Measurements from ENCODE around the gene NFU1. TPM values are rescaled to one million over a fixed set of nuclear protein-coding genes. Genes with fewer than 3 reads are reported as not detected.

Gene NFU1
- total and polyA plus RNA-seq, 2 experiments from 2014 or later: 39.9 to 102 TPM

DNA sequence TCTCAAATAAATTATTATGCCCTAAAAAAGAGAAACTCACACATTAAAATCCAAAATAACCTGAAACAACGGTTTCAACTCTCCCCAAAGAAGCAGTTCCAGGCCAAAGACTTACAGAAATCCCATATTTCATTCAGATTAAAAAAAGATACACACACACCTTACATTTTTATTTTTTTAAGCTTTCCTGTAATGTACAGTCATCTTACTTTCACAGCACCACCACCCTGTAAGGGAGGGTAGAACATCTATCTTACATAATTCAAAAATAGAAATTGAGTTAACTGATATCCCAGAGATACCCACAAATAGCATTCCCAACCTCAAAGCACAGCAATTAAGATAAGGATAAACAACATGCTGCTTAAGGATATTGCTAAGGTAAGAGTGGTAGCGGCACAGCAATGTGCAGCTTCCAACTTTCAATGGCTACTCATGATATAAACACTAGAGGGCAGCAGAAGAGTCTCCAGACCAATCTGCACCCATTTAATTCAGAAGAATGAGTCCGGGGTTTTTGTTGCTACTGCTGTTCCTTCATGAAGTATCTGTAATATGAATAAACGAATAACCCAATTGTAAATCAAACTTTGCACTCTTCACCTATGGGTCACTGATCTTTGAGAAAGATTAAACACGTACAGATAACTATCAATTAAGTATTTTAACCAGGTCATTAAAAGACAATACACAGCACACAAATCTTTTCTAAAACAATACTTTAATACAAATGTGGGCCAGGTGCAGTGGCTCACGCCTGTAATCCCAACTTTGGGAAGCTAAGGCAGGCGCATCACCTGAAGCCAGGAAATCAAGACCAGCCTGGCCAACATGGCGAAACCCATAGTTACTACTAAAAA is 61.5 kb downstream of the NFU1 start:
- Histone ChIP-seq H3F3A (replicated peaks; ENCODE audit: low read depth) (no peaks in the 10 kb centered on the region; the same call in 1 of the 2 replicates), H3K27ac (ENCODE audit: low read depth) (0 out of 2 replicates have a peak overlapping the region, but pooled peaks have one; percentile 81), H3K27me3 (ENCODE audit: insufficient read depth) (no peaks in the 10 kb centered on the region), H3K4me3 (no peak overlapping the region), H3K9me2 (ENCODE audit: insufficient read depth) (no peaks in the 10 kb centered on the region), H3K79me2 (replicated peaks; ENCODE audit: insufficient read depth) (peaks cover 73% of the 10 kb centered on the region), H3K4me2 (no peak overlapping the region), H4K20me1 (replicated peaks; ENCODE audit: insufficient read depth) (peaks cover 3% of the 10 kb centered on the region; the same call in 1 of the 2 replicates), H3K4me1 (ENCODE audit: insufficient read depth) (0 out of 2 replicates have a peak, but pooled peaks cover under 1% of the 10 kb centered on the region), H2AFZ (no peak overlapping the region), H3K36me3 (ENCODE audit: insufficient read depth) (0 out of 2 replicates have a peak, but pooled peaks cover 6% of the 10 kb centered on the region)
- TF ChIP-seq, protein P1, sequence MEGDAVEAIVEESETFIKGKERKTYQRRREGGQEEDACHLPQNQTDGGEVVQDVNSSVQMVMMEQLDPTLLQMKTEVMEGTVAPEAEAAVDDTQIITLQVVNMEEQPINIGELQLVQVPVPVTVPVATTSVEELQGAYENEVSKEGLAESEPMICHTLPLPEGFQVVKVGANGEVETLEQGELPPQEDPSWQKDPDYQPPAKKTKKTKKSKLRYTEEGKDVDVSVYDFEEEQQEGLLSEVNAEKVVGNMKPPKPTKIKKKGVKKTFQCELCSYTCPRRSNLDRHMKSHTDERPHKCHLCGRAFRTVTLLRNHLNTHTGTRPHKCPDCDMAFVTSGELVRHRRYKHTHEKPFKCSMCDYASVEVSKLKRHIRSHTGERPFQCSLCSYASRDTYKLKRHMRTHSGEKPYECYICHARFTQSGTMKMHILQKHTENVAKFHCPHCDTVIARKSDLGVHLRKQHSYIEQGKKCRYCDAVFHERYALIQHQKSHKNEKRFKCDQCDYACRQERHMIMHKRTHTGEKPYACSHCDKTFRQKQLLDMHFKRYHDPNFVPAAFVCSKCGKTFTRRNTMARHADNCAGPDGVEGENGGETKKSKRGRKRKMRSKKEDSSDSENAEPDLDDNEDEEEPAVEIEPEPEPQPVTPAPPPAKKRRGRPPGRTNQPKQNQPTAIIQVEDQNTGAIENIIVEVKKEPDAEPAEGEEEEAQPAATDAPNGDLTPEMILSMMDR (conservative IDR thresholded peaks at IDR 0.05; ENCODE audit: low read depth in 2 of 2): peak; percentile 74 to 80
- TF ChIP-seq EZH2phosphoT487 (IDR thresholded peaks at IDR 0.05; ENCODE audit: unreplicated experiment) (no peak), JUNB (IDR thresholded peaks at IDR 0.05; ENCODE audit: unreplicated experiment) (no peak), POLR2AphosphoS5 (IDR thresholded peaks at IDR 0.05; ENCODE audit: low read depth) (no peak)
- H3K27ac Mint-ChIP-seq: peak overlapping the region; percentile 75
- DNase-seq (ENCODE audit: low spot score) (peak; percentile 79), ATAC-seq (peak; percentile 91)
- peaks cover 18% of the 10 kb centered on the region for H3K36me3 Mint-ChIP-seq (ENCODE audit: low read depth)
- no peak overlapping the region for H3K4me3 Mint-ChIP-seq
- H3K9me3 Mint-ChIP-seq: no peaks in the 10 kb centered on the region
- no peaks in the 10 kb centered on the region for H3K27me3 Mint-ChIP-seq (ENCODE audit: insufficient read depth, low read depth, poor library complexity)
- H3K4me1 Mint-ChIP-seq: peaks cover 7% of the 10 kb centered on the region

DNA sequence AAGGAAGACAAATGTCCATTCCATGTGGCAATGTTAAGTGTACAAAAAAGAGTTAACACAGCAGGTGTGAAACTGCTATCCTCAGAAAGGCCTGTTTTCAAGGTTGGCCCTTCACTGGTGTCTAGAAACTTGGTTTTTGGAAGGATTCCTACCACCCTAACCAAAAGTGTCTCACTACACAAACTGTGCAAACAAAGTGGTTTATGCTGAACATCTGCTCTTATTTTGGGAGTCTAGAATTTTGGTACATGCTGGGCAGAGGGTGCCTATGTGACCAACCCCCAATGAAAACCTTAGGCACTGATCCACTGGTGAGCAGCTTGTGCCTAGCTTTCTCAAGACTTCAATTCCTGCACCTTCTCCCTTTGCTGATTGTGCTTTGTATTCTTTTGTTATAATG is 64.5 kb downstream of the NFU1 start:
- no peak for DNase-seq (ENCODE audit: low spot score)
- H3K36me3 ChIP-seq (ENCODE audit: insufficient read depth): peaks cover 24% of the 10 kb centered on the region; the same call in 1 of the 2 replicates
- TF ChIP-seq STAT1 (IDR thresholded peaks at IDR 0.05; ENCODE audit: unreplicated experiment) (no peak), EZH2phosphoT487 (IDR thresholded peaks at IDR 0.05; ENCODE audit: unreplicated experiment) (no peak), EZH2 (IDR thresholded peaks at IDR 0.05; ENCODE audit: low read depth, unreplicated experiment) (no peak), NANOG (IDR thresholded peaks at IDR 0.05; ENCODE audit: borderline replicate concordance) (no peak), ZNF114 (CRISPR knock-in tag; IDR thresholded peaks at IDR 0.05) (no peak), CREB1 (CRISPR knock-in tag; IDR thresholded peaks at IDR 0.05; ENCODE audit: low read depth) (no peak), POLR2AphosphoS5 (IDR thresholded peaks at IDR 0.05; ENCODE audit: low read depth) (no peak), ZNF331 (CRISPR knock-in tag; IDR thresholded peaks at IDR 0.05; ENCODE audit: low read depth) (no peak), JUNB (IDR thresholded peaks at IDR 0.05; ENCODE audit: unreplicated experiment) (no peak)
- TF ChIP-seq, protein P2, sequence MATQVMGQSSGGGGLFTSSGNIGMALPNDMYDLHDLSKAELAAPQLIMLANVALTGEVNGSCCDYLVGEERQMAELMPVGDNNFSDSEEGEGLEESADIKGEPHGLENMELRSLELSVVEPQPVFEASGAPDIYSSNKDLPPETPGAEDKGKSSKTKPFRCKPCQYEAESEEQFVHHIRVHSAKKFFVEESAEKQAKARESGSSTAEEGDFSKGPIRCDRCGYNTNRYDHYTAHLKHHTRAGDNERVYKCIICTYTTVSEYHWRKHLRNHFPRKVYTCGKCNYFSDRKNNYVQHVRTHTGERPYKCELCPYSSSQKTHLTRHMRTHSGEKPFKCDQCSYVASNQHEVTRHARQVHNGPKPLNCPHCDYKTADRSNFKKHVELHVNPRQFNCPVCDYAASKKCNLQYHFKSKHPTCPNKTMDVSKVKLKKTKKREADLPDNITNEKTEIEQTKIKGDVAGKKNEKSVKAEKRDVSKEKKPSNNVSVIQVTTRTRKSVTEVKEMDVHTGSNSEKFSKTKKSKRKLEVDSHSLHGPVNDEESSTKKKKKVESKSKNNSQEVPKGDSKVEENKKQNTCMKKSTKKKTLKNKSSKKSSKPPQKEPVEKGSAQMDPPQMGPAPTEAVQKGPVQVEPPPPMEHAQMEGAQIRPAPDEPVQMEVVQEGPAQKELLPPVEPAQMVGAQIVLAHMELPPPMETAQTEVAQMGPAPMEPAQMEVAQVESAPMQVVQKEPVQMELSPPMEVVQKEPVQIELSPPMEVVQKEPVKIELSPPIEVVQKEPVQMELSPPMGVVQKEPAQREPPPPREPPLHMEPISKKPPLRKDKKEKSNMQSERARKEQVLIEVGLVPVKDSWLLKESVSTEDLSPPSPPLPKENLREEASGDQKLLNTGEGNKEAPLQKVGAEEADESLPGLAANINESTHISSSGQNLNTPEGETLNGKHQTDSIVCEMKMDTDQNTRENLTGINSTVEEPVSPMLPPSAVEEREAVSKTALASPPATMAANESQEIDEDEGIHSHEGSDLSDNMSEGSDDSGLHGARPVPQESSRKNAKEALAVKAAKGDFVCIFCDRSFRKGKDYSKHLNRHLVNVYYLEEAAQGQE (IDR thresholded peaks at IDR 0.05; ENCODE audit: unreplicated experiment): no peak
- TF ChIP-seq, protein P1 (conservative IDR thresholded peaks at IDR 0.05; ENCODE audit: low read depth in 2 of 2): no peak

More for the DNA sequence above, 64.5 kb downstream of the NFU1 start:
- no peak overlapping the region for H3K4me2 ChIP-seq
- Mint-ChIP-seq H3K4me3 (no peak overlapping the region), H3K27me3 (ENCODE audit: insufficient read depth, low read depth, poor library complexity) (no peaks in the 10 kb centered on the region), H3K27ac (no peak overlapping the region), H3K4me1 (peaks cover 12% of the 10 kb centered on the region), H3K9me3 (no peaks in the 10 kb centered on the region), H3K36me3 (ENCODE audit: low read depth) (peaks cover 42% of the 10 kb centered on the region)
- no peaks in the 10 kb centered on the region; the same call in 1 of the 2 replicates for H4K20me1 ChIP-seq (replicated peaks; ENCODE audit: insufficient read depth)
- H3F3A ChIP-seq (replicated peaks; ENCODE audit: low read depth): no peaks in the 10 kb centered on the region; the same call in 1 of the 2 replicates
- no peak overlapping the region for H2AFZ ChIP-seq
- peaks cover 43% of the 10 kb centered on the region for H3K79me2 ChIP-seq (replicated peaks; ENCODE audit: insufficient read depth)
- no peak overlapping the region for H3K4me3 ChIP-seq
- ATAC-seq: no peak
- H3K27me3 ChIP-seq (ENCODE audit: insufficient read depth): no peaks in the 10 kb centered on the region
- H3K27ac ChIP-seq (ENCODE audit: low read depth): no peak overlapping the region
- no peaks in the 10 kb centered on the region for H3K9me2 ChIP-seq (ENCODE audit: insufficient read depth)
- 0 out of 2 replicates have a peak, but pooled peaks cover 3% of the 10 kb centered on the region for H3K4me1 ChIP-seq (ENCODE audit: insufficient read depth)

Measured in GM23338 (cell line).